ENCODE results near the gene TOR4A. TPM values are rescaled to one million over a fixed set of nuclear protein-coding genes. Genes with fewer than 3 reads are reported as not detected.

The TOR4A gene
- total and polyA plus RNA-seq, 10 of the 15 experiments (the other 5 are each of a cell fraction or from before 2014, with no cell fraction given) = 2.0 to 19.9 (median 3.7) TPM

GRCh38 chr9:137307255-137308056, 29.9 kb downstream of the TOR4A start (continued):
- TF ChIP-seq BCL3 (IDR thresholded peaks at IDR 0.05; ENCODE audit: borderline replicate concordance, insufficient read depth, low read depth, low read length, poor library complexity, severe bottlenecking) (peak; percentile 15), NFIC (IDR thresholded peaks at IDR 0.05; ENCODE audit: low read depth, low read length) (no peak), BMI1 (IDR thresholded peaks at IDR 0.05; ENCODE audit: borderline replicate concordance) (no peak), NR2C2 (IDR thresholded peaks at IDR 0.05; ENCODE audit: borderline replicate concordance, control insufficient read depth, insufficient read length, low read depth) (no peak), LARP7 (IDR thresholded peaks at IDR 0.05) (no peak), PKNOX1 (IDR thresholded peaks at IDR 0.05) (peak; percentile 90), SUZ12 (IDR thresholded peaks at IDR 0.05; ENCODE audit: unreplicated experiment) (no peak), RAD21 (IDR thresholded peaks at IDR 0.05; ENCODE audit: insufficient read depth, low read depth, low read length) (no peak), NR2F1 (conservative IDR thresholded peaks at IDR 0.05) (0 out of 2 replicates have a peak, but pooled peaks have one; percentile 24)

Measured in GM12878 (cell line).